Measurements from ENCODE around the gene GTF2IRD1. TPM values are rescaled to one million over a fixed set of nuclear protein-coding genes. Genes with fewer than 3 reads are reported as not detected.

The GTF2IRD1 gene
- total and polyA plus RNA-seq, 2 of the 4 experiments (the other 2 are of a cell fraction) = 4.1 to 21.9 TPM

GRCh38 chr7:74482629-74483401 is 29.1 kb downstream of the GTF2IRD1 start (continued):
- peak; percentile 63 for TF ChIP-seq BHLHE40 (IDR thresholded peaks at IDR 0.05; ENCODE audit: low read depth, low read length)

GRCh38 chr7:74483402-74484336 is 30.0 kb downstream of the GTF2IRD1 start:
- ChIA-PET CTCF (interaction anchor here (0.7 kb wide), 1 partner anchor 21 kb away, joined by 3 read pairs; no protein-coding TSS in a partner anchor), POLR2A (ENCODE audit: unreplicated experiment) (interaction anchor here (0.6 kb wide), 1 partner anchor 539 kb away, joined by 3 read pairs; no protein-coding TSS in a partner anchor)
- Histone ChIP-seq H4K91ac (ENCODE audit: insufficient read depth, low read depth, low read length) (peak overlapping the region; percentile 89), H3K56ac (ENCODE audit: extremely low read depth, insufficient read depth, low read length) (peak overlapping the region; percentile 70; the same call in 1 of the 2 replicates), H2BK120ac (ENCODE audit: low read depth, low read length) (peak overlapping the region; percentile 88), H3K9me3 (ENCODE audit: control insufficient read depth, insufficient read depth, low read length) (no peaks in the 10 kb centered on the region), H3K36me3 (ENCODE audit: control insufficient read depth, insufficient read depth, low read length) (no peaks in the 10 kb centered on the region), H3K79me1 (ENCODE audit: low read depth in 1 of 2, low read length in 2 of 2) (peaks cover 16 to 83% of the 10 kb centered on the region in 2 experiments), H3K27ac (ENCODE audit: insufficient read depth, low read length) (peak overlapping the region; percentile 95), H3K4ac (ENCODE audit: low read depth, low read length) (peak overlapping the region; percentile 79), H2BK5ac (ENCODE audit: low read depth, low read length, poor library complexity, severe bottlenecking) (peak overlapping the region; percentile 85), H2AFZ (replicated peaks; ENCODE audit: low read length, poor library complexity) (peak overlapping the region; percentile 63), H2BK20ac (ENCODE audit: low read depth, low read length) (peak overlapping the region; percentile 38), H3K4me2 (ENCODE audit: low read depth, low read length) (peak overlapping the region; percentile 72), H3K9me1 (ENCODE audit: insufficient read depth, low read length) (peaks cover 18% of the 10 kb centered on the region), H3K14ac (replicated peaks; ENCODE audit: low read depth, low read length) (peak overlapping the region; percentile 92), H3K18ac (ENCODE audit: low read depth, low read length) (peak overlapping the region; percentile 86), H3K27me3 (ENCODE audit: control insufficient read depth, insufficient read depth, low read length) (no peaks in the 10 kb centered on the region), H4K5ac (ENCODE audit: low read depth, low read length) (peak overlapping the region; percentile 90), H4K8ac (ENCODE audit: low read depth in 2 of 2, low read length in 2 of 2) (peak overlapping the region; percentile 59 to 78; a peak in 3 of 4 replicates), H4K20me1 (ENCODE audit: insufficient read depth, low read length) (peaks cover 29% of the 10 kb centered on the region), H3K4me1 (ENCODE audit: control insufficient read depth, insufficient read depth, low read length) (peaks cover 44% of the 10 kb centered on the region), H2BK15ac (ENCODE audit: low read depth, low read length) (peak overlapping the region; percentile 75; the same call in 1 of the 3 replicates), H3K23ac (ENCODE audit: low read depth, low read length) (peak overlapping the region; percentile 68), H3K9ac (ENCODE audit: low read depth, low read length) (peak overlapping the region; percentile 67), H2AK9ac (replicated peaks; ENCODE audit: low read depth, low read length, poor library complexity) (peak overlapping the region; percentile 28), H3K4me3 (ENCODE audit: insufficient read depth, low read depth, low read length) (no peak overlapping the region), H2AK5ac (ENCODE audit: low read depth, low read length) (peak overlapping the region; percentile 50)
- dilution Hi-C loops (cut with HindIII; ENCODE audit: low sequenced_read_pairs, unreplicated experiment) = no loop called here
- in situ Hi-C loops (cut with MboI; ENCODE audit: low sequenced_read_pairs) = no loop called here
- ATAC-seq (ENCODE audit: low read depth) = peak; percentile 6; the same call in 1 of the 2 replicates
- BruUV-seq (replicated peaks) = no TSS peak
- intact Hi-C loops (cut with micrococcal nuclease) = no loop called here
- 69% methylated on average over 2 of the region's 11 CpGs; no CpG with 5 or more reads in 1 of the 2 experiments for WGBS, 2 experiments (ENCODE audit: extremely low coverage in 2 of 2, insufficient read length in 1 of 2)
- DNase-seq = peak; percentile 67
- TF ChIP-seq FOS (IDR thresholded peaks at IDR 0.05; ENCODE audit: low read depth, low read length) (no peak), CEBPB (IDR thresholded peaks at IDR 0.05; ENCODE audit: low read depth, low read length) (0 out of 2 replicates have a peak, but pooled peaks have one; percentile 15), BHLHE40 (IDR thresholded peaks at IDR 0.05; ENCODE audit: low read depth, low read length) (peak; percentile 67; the same call in 1 of the 2 replicates)

Measured in IMR-90 (cell line).